SK-N-SH (cell line): ENCODE results near the gene TDRD10. TPM values are rescaled to one million over a fixed set of nuclear protein-coding genes. Genes with fewer than 3 reads are reported as not detected.

Experiments
- CTCF ChIA-PET: fragments of 300-600, 350-600 bp; formaldehyde crosslinking; extraction: SDS; loops from one replicate; lab custom pipeline; 2021; lab: Yijun Ruan, JAX
- POLR2A ChIA-PET: fragments of 350-600 bp; sonication (Branson Sonifier 250); formaldehyde crosslinking; extraction: SDS; loops from one replicate; lab custom pipeline; 2020; ENCODE audit warnings: antibody characterized with exemption, inconsistent platforms; lab: Yijun Ruan, JAX
- DNase-seq: peaks from one replicate; pipeline ENCODE4 v3.0.0; 2012
- H2AFZ ChIP-seq: fragments of 200-600 bp; sonication (generic); 2 replicates; pipeline ENCODE4 v1.8.1; 2016; ENCODE audit warnings: antibody characterized with exemption, mild to moderate bottlenecking, low read depth
- H3F3A ChIP-seq: fragments of 200-600 bp; sonication (generic); replicated peaks from 2 replicates; pipeline ENCODE3; 2016; ENCODE audit warnings: antibody characterized with exemption, mild to moderate bottlenecking; ENCODE audit not compliant: insufficient read depth
- H3K27ac ChIP-seq, 2 experiments: fragments of 200-500 bp in 1 of 2; fragments of 200-600 bp in 1 of 2; sonication (Bioruptor generic) in 1 of 2; sonication (generic), shearing (Covaris generic) in 1 of 2; 2 replicates each; pipeline versions ENCODE4 v1.5.1 to v1.6.1; 2014 to 2016; ENCODE audit warnings: low read depth in 2 of 2, inconsistent platforms in 1 of 2, low read length in 1 of 2, mild to moderate bottlenecking in 1 of 2, mixed read lengths in 1 of 2
- H3K27me3 ChIP-seq: fragments of 200-600 bp; sonication (generic), shearing (Covaris generic); 2 replicates; pipeline ENCODE4 v1.6.1; 2016; ENCODE audit warnings: mixed run types; ENCODE audit not compliant: insufficient read depth
- H3K36me3 ChIP-seq, 2 experiments: fragments of 200-500 bp in 1 of 2; fragments of 200-600 bp in 1 of 2; sonication (Bioruptor generic) in 1 of 2; sonication (generic) in 1 of 2; replicated peaks in 1 of 2; 2 replicates each; pipeline versions ENCODE3 to v1.5.1; 2014 to 2016; ENCODE audit warnings: low read length in 1 of 2, mild to moderate bottlenecking in 1 of 2; ENCODE audit not compliant: insufficient read depth in 2 of 2, control insufficient read depth in 1 of 2
- H3K4me1 ChIP-seq, 2 experiments: fragments of 200-500 bp in 1 of 2; fragments of 200-600 bp in 1 of 2; sonication (Bioruptor generic) in 1 of 2; sonication (generic), shearing (Covaris generic) in 1 of 2; 2 replicates each; pipeline versions ENCODE4 v1.5.1 to v1.6.1; 2014 to 2016; ENCODE audit warnings: low read depth in 1 of 2, low read length in 1 of 2, mixed run types in 1 of 2; ENCODE audit not compliant: insufficient read depth in 2 of 2, control insufficient read depth in 1 of 2
- H3K4me2 ChIP-seq: fragments of 200-600 bp; sonication (generic), shearing (Covaris generic); 2 replicates; pipeline ENCODE4 v1.6.1; 2017; ENCODE audit warnings: mixed run types
- H3K4me3 ChIP-seq, 2 experiments: fragments of 200-500 bp in 1 of 2; fragments of 200-600 bp in 1 of 2; sonication (Bioruptor generic) in 1 of 2; sonication (generic), shearing (Covaris generic) in 1 of 2; 2 replicates each; pipeline versions ENCODE4 v1.5.1 to v1.8.1; 2014 to 2016; ENCODE audit warnings: low read depth in 2 of 2, inconsistent platforms in 1 of 2, low read length in 1 of 2, mild to moderate bottlenecking in 1 of 2, mixed read lengths in 1 of 2, moderate library complexity in 1 of 2
- H3K79me2 ChIP-seq: fragments of 200-600 bp; sonication (generic); 2 replicates; pipeline ENCODE4 v1.8.1; 2017; ENCODE audit warnings: mild to moderate bottlenecking; ENCODE audit not compliant: insufficient read depth
- H3K9ac ChIP-seq: fragments of 200-600 bp; sonication (generic); 2 replicates; pipeline ENCODE4 v1.6.1; 2017; ENCODE audit warnings: mixed run types
- H3K9me2 ChIP-seq: fragments of 200-600 bp; sonication (generic); 2 replicates; pipeline ENCODE4 v1.6.1; 2017; ENCODE audit warnings: mixed run types
- H3K9me3 ChIP-seq: fragments of 200-600 bp; sonication (generic); 2 replicates; pipeline ENCODE4 v1.6.1; 2017; ENCODE audit warnings: mixed run types, mild to moderate bottlenecking, moderate library complexity
- H4K20me1 ChIP-seq: fragments of 200-600 bp; sonication (generic); 2 replicates; pipeline ENCODE4 v1.6.1; 2017; ENCODE audit warnings: mild to moderate bottlenecking, mixed run types; ENCODE audit not compliant: insufficient read depth
- CHD2 ChIP-seq: fragments of 150-350 bp; IDR thresholded peaks from 2 replicates; pipeline ENCODE4 v1.6.1; 2018; ENCODE audit warnings: low read length; ENCODE audit not compliant: partially characterized antibody
- ELF1 ChIP-seq: IDR thresholded peaks from 2 replicates; pipeline ENCODE4 v1.4.0; 2012
- EP300 ChIP-seq, 2 experiments: IDR thresholded peaks; 2 replicates each; pipeline versions ENCODE4 v1.4.0 to v1.6.1; 2012; ENCODE audit warnings: borderline replicate concordance in 1 of 2, low read depth in 1 of 2, low read length in 1 of 2
- FOXJ3 ChIP-seq: sonication (generic); formaldehyde crosslinking; IDR thresholded peaks from 2 replicates; pipeline ENCODE4 v1.5.1; 2020; ENCODE audit warnings: mild to moderate bottlenecking, missing genetic modification reagents
- FOXM1 ChIP-seq: IDR thresholded peaks from 2 replicates; pipeline ENCODE4 v1.4.0; 2012; ENCODE audit warnings: low read depth, mild to moderate bottlenecking
- GABPA ChIP-seq: IDR thresholded peaks from 2 replicates; pipeline ENCODE4 v1.4.0; 2012; ENCODE audit warnings: low read depth, mild to moderate bottlenecking
- GATA2 ChIP-seq: sonication (generic); formaldehyde crosslinking; IDR thresholded peaks from 2 replicates; pipeline ENCODE4 v1.5.0; 2020; ENCODE audit warnings: mild to moderate bottlenecking, missing genetic modification reagents
- JUND ChIP-seq: IDR thresholded peaks from 2 replicates; pipeline ENCODE4 v1.4.0; 2012
- MXI1 ChIP-seq: IDR thresholded peaks from 2 replicates; pipeline ENCODE4 v1.6.1; 2012; ENCODE audit warnings: mild to moderate bottlenecking, low read depth, low read length, improper control_type of control experiment
- NRF1 ChIP-seq: IDR thresholded peaks from 2 replicates; pipeline ENCODE4 v1.6.1; 2012; ENCODE audit warnings: low read depth, mild to moderate bottlenecking, low read length
- POLR2AphosphoS5 ChIP-seq: IDR thresholded peaks from 2 replicates; pipeline ENCODE4 v1.6.1; 2012; ENCODE audit warnings: low read depth, low read length
- RAD21 ChIP-seq: IDR thresholded peaks from 2 replicates; pipeline ENCODE4 v1.6.1; 2012; ENCODE audit warnings: mild to moderate bottlenecking, low read length
- RCOR1 ChIP-seq: fragments of 150-350 bp; IDR thresholded peaks from 2 replicates; pipeline ENCODE4 v1.6.1; 2017; ENCODE audit warnings: antibody characterized with exemption, low read length
- SIN3A ChIP-seq: IDR thresholded peaks from 2 replicates; pipeline ENCODE4 v1.6.1; 2012; ENCODE audit warnings: low read depth, mild to moderate bottlenecking, low read length, moderate library complexity, borderline replicate concordance
- TCF12 ChIP-seq: IDR thresholded peaks from 2 replicates; pipeline ENCODE4 v1.4.0; 2012
- WGBS: methylation state at CpG from one replicate; pipeline ENCODE4 v1.1.6; 2017; ENCODE audit warnings: low lambda C conversion rate; 5-methylcytosine and 5-hydroxymethylcytosine counted together
- polyA plus RNA-seq, 3 experiments: library from polyadenylated mRNA; depleted of rRNA; stranded (reverse); fragments of >200 nt; gene quantifications; 2 replicates each; pipeline ENCODE4 v1.2.3, GENCODE V29; 2012
- TF ChIP-seq, protein P1 (sequence below): fragments of 150-350 bp; IDR thresholded peaks from 2 replicates; pipeline ENCODE4 v1.6.1; 2016; ENCODE audit warnings: mild to moderate bottlenecking, low read depth, low read length
- TF ChIP-seq, protein P2 (sequence below): fragments of 150-350 bp; IDR thresholded peaks from 2 replicates; pipeline ENCODE4 v1.6.1; 2017; ENCODE audit warnings: antibody characterized with exemption, low read length, low read depth, borderline replicate concordance
- TF ChIP-seq, protein P3 (sequence below): IDR thresholded peaks from 2 replicates; pipeline ENCODE4 v1.6.1; 2012; ENCODE audit warnings: mild to moderate bottlenecking, low read depth, low read length, moderate library complexity
- TF ChIP-seq, protein P4 (sequence below): IDR thresholded peaks from 2 replicates; pipeline ENCODE4 v1.4.0; 2012; ENCODE audit warnings: low read depth, borderline replicate concordance
- TF ChIP-seq, protein P5 (sequence below): IDR thresholded peaks from 2 replicates; pipeline ENCODE4; 2012

The TDRD10 gene
- polyA plus RNA-seq, 1 of the 3 experiments (the other 2 are of a cell fraction): not detected

DNA sequence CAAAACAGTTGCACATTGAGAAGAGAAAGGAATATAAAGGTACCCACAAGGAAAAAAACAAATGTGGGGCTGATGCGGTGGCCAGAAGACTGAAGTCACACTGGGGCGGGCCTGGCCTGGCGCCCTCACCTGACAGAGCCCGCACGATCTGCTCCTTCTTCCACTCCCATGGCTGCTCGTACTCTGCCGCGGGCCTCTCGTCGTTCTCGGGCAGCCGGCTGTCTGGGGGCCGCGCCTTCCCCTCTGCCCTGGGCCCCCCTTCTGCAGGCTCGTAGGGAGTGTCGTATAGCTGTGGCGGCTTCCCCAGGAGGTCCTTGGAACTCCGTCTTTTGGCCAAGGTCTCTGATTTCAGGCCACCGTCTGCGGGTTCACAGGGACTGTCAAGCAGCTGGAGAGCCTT is 13.1 kb upstream of the TDRD10 start (continued):
- TF ChIP-seq, protein P1, sequence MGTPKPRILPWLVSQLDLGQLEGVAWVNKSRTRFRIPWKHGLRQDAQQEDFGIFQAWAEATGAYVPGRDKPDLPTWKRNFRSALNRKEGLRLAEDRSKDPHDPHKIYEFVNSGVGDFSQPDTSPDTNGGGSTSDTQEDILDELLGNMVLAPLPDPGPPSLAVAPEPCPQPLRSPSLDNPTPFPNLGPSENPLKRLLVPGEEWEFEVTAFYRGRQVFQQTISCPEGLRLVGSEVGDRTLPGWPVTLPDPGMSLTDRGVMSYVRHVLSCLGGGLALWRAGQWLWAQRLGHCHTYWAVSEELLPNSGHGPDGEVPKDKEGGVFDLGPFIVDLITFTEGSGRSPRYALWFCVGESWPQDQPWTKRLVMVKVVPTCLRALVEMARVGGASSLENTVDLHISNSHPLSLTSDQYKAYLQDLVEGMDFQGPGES: no peak
- TF ChIP-seq FOXM1 (no peak), FOXJ3 (no peak), TCF12 (no peak)
- TF ChIP-seq, protein P2, sequence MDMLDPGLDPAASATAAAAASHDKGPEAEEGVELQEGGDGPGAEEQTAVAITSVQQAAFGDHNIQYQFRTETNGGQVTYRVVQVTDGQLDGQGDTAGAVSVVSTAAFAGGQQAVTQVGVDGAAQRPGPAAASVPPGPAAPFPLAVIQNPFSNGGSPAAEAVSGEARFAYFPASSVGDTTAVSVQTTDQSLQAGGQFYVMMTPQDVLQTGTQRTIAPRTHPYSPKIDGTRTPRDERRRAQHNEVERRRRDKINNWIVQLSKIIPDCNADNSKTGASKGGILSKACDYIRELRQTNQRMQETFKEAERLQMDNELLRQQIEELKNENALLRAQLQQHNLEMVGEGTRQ: no peak
- TF ChIP-seq, protein P3, sequence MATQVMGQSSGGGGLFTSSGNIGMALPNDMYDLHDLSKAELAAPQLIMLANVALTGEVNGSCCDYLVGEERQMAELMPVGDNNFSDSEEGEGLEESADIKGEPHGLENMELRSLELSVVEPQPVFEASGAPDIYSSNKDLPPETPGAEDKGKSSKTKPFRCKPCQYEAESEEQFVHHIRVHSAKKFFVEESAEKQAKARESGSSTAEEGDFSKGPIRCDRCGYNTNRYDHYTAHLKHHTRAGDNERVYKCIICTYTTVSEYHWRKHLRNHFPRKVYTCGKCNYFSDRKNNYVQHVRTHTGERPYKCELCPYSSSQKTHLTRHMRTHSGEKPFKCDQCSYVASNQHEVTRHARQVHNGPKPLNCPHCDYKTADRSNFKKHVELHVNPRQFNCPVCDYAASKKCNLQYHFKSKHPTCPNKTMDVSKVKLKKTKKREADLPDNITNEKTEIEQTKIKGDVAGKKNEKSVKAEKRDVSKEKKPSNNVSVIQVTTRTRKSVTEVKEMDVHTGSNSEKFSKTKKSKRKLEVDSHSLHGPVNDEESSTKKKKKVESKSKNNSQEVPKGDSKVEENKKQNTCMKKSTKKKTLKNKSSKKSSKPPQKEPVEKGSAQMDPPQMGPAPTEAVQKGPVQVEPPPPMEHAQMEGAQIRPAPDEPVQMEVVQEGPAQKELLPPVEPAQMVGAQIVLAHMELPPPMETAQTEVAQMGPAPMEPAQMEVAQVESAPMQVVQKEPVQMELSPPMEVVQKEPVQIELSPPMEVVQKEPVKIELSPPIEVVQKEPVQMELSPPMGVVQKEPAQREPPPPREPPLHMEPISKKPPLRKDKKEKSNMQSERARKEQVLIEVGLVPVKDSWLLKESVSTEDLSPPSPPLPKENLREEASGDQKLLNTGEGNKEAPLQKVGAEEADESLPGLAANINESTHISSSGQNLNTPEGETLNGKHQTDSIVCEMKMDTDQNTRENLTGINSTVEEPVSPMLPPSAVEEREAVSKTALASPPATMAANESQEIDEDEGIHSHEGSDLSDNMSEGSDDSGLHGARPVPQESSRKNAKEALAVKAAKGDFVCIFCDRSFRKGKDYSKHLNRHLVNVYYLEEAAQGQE: no peak

DNA sequence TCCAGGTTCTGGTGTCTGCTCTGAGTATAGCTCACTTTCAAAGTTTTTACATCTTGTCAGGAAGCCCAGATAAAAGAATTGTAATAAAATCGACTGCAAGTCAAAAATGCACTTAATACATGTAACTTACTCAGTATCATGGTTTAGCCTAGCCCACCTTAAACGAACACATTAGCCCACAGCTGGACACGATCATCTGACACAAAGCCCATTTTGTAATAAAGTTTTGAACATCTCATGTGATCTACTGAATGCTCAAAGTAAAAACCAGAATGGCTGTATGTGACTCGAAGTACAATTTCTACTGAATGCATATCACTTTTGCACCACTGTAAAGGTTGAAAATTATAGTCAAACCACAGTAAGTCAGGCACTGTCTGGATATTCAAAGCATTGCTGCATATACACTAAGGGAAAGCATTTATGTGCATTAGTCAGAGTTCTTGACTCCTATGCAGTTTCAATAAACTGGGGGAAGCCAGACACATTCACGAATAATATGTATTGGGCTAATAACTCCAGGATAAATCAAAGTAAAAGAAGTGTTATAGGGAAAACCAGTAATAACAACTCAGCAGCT is 12.2 kb upstream of the TDRD10 start:
- no peak for DNase-seq
- peaks cover 43% of the 10 kb centered on the region; the same call in 1 of the 2 replicates for H3K27me3 ChIP-seq
- POLR2A ChIA-PET: no interaction called here
- no peak for TF ChIP-seq NRF1
- TF ChIP-seq, protein P4, sequence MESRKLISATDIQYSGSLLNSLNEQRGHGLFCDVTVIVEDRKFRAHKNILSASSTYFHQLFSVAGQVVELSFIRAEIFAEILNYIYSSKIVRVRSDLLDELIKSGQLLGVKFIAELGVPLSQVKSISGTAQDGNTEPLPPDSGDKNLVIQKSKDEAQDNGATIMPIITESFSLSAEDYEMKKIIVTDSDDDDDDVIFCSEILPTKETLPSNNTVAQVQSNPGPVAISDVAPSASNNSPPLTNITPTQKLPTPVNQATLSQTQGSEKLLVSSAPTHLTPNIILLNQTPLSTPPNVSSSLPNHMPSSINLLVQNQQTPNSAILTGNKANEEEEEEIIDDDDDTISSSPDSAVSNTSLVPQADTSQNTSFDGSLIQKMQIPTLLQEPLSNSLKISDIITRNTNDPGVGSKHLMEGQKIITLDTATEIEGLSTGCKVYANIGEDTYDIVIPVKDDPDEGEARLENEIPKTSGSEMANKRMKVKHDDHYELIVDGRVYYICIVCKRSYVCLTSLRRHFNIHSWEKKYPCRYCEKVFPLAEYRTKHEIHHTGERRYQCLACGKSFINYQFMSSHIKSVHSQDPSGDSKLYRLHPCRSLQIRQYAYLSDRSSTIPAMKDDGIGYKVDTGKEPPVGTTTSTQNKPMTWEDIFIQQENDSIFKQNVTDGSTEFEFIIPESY: no peak
- TF ChIP-seq, protein P5, sequence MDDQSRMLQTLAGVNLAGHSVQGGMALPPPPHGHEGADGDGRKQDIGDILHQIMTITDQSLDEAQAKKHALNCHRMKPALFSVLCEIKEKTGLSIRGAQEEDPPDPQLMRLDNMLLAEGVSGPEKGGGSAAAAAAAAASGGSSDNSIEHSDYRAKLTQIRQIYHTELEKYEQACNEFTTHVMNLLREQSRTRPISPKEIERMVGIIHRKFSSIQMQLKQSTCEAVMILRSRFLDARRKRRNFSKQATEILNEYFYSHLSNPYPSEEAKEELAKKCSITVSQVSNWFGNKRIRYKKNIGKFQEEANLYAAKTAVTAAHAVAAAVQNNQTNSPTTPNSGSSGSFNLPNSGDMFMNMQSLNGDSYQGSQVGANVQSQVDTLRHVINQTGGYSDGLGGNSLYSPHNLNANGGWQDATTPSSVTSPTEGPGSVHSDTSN: no peak
- no peak for TF ChIP-seq MXI1
- no peak for TF ChIP-seq CHD2
- no peak for TF ChIP-seq GABPA
- TF ChIP-seq GATA2 (CRISPR knock-in tag): no peak
- no peak for TF ChIP-seq POLR2AphosphoS5
- TF ChIP-seq ELF1: no peak
- no peak for TF ChIP-seq SIN3A
- TF ChIP-seq RAD21: no peak
- TF ChIP-seq EP300 (IDR thresholded peaks at IDR 0.05; ENCODE audit: borderline replicate concordance in 1 of 2, low read depth in 1 of 2, low read length in 1 of 2): no peak
- no peak for TF ChIP-seq RCOR1
- TF ChIP-seq JUND: no peak

More for the DNA sequence above, 12.2 kb upstream of the TDRD10 start:
- Histone ChIP-seq H3K9me3 (no peaks in the 10 kb centered on the region), H3F3A (no peaks in the 10 kb centered on the region), H3K9ac (no peak overlapping the region), H3K36me3 (no peaks in the 10 kb centered on the region), H3K27ac (no peak overlapping the region), H3K4me2 (no peak overlapping the region), H3K4me3 (no peak overlapping the region), H3K4me1 (peaks cover 0 to 5% of the 10 kb centered on the region in 2 experiments; a peak in 1 of 4 replicates), H2AFZ (no peak overlapping the region), H3K79me2 (no peaks in the 10 kb centered on the region), H4K20me1 (no peaks in the 10 kb centered on the region), H3K9me2 (no peaks in the 10 kb centered on the region)
- CTCF ChIA-PET: interaction anchor here (0.6 to 2.4 kb wide), 7 partner anchors 8 to 733 kb away, joined by 3 to 14 read pairs (median 5); no protein-coding TSS in a partner anchor
- 38% methylated on average over 5 of the region's 5 CpGs for WGBS
